GM13977 (cell line): Measurements from ENCODE around the gene CFAP100.
A peak's percentile ranks its signal among the peaks of the same experiment; 100 is the strongest.

Experiments
- DNase-seq: peaks from one replicate; pipeline ENCODE4 v3.0.0; 2012; ENCODE audit warnings: low spot score
- CTCF ChIP-seq: IDR thresholded peaks from 2 replicates; pipeline ENCODE4 v1.5.1; 2012; ENCODE audit warnings: mild to moderate bottlenecking, control low read depth; ENCODE audit not compliant: insufficient read depth; ENCODE audit errors: extremely low read depth, missing control alignments
- in situ Hi-C: fragments of 300-500 bp; cut with MboI; formaldehyde crosslinking; loops from one replicate; pipeline ENCODE4 v1.12.0; 2022; ENCODE audit warnings: low sequenced_read_pairs, low pct_unique_long_range_greater_than_20kb, mixed read lengths, inconsistent platforms; ENCODE audit not compliant: unreplicated experiment

The CFAP100 gene

GRCh38 chr3:126422121-126422520, 27.4 kb downstream of the CFAP100 start:
- TF ChIP-seq CTCF: no peak
- in situ Hi-C loops: no loop called here
- DNase-seq: no peak

- in situ Hi-C loops: no loop called here
- DNase-seq: no peak
- no peak for TF ChIP-seq CTCF
These were observed 27.9 kb downstream of the CFAP100 start for GRCh38 chr3:126422571-126423091.

GRCh38 chr3:126423191-126424038, 28.7 kb downstream of the CFAP100 start:
- DNase-seq: no peak
- in situ Hi-C loops: no loop called here
- no peak for TF ChIP-seq CTCF

GRCh38 chr3:126424039-126424717, 29.5 kb downstream of the CFAP100 start:
- no peak for DNase-seq
- no peak for TF ChIP-seq CTCF
- in situ Hi-C loops: no loop called here

- in situ Hi-C loops: no loop called here
- TF ChIP-seq CTCF: no peak
- DNase-seq: no peak
These were observed 30.0 kb downstream of the CFAP100 start for GRCh38 chr3:126424751-126425150.

GRCh38 chr3:126431103-126431534, 36.4 kb downstream of the CFAP100 start:
- TF ChIP-seq CTCF: no peak
- in situ Hi-C loops: no loop called here
- DNase-seq: peak; percentile 83
